SH-SY5Y (cell line): ENCODE data around the gene GCC1.

Experiments
- GATA2 ChIP-seq: IDR thresholded peaks from 2 replicates; pipeline ENCODE4 v1.6.1; 2011; ENCODE audit warnings: mild to moderate bottlenecking, low read depth, low read length
- GATA3 ChIP-seq: IDR thresholded peaks from 2 replicates; pipeline ENCODE4 v1.6.1; 2011; ENCODE audit warnings: low read depth, mild to moderate bottlenecking, low read length, moderate library complexity

GRCh38 chr7:127619681-127620405 lies 34.4 kb upstream of the GCC1 start:
- TF ChIP-seq GATA3 (no peak), GATA2 (no peak)
